Right atrium auricular region (tissue), 2 donors: Measurements from ENCODE around the gene VRK3. TPM values are rescaled to one million over a fixed set of nuclear protein-coding genes. Genes with fewer than 3 reads are reported as not detected.

Experiments
- DNase-seq: peaks from one replicate; pipeline ENCODE4 v3.0.0-alpha.2; 2019; ENCODE audit warnings: low spot score
- H3K27ac ChIP-seq, 2 donors: fragments of 200-600 bp; sonication (generic); 1 replicate in 1 of 2; 2 replicates in 1 of 2; pipeline ENCODE4 v1.5.1; 2016 to 2019
- H3K27me3 ChIP-seq, 2 donors: fragments of 200-600 bp; sonication (generic); one replicate each; pipeline versions ENCODE4 v1.5.1 to v1.6.0; 2017 to 2019
- H3K36me3 ChIP-seq: fragments of 200-600 bp; sonication (generic); one replicate; pipeline ENCODE4 v1.5.1; 2016
- H3K4me1 ChIP-seq, 2 donors: fragments of 200-600 bp; sonication (generic); one replicate each; pipeline versions ENCODE4 v1.5.1 to v1.6.0; 2017 to 2019
- H3K4me3 ChIP-seq, 2 donors: fragments of 200-600 bp; sonication (generic); 1 replicate in 1 of 2; 2 replicates in 1 of 2; pipeline ENCODE4 v1.5.1; 2017 to 2019; ENCODE audit warnings: mild to moderate bottlenecking in 1 of 2, moderate library complexity in 1 of 2
- H3K9me3 ChIP-seq, 2 donors: fragments of 200-600 bp; sonication (generic); one replicate each; pipeline ENCODE4 v1.5.1; 2019
- CTCF ChIP-seq, 2 donors: fragments of 200-600 bp; sonication (generic); IDR thresholded peaks; one replicate each; pipeline ENCODE4 v1.5.1; 2019; ENCODE audit warnings: antibody characterized with exemption in 2 of 2
- total RNA-seq, 2 donors: library from RNA; depleted of rRNA; stranded (reverse); fragments of >200 nt; gene quantifications; one replicate each; pipeline ENCODE4 v1.1.0, GENCODE V29; 2016

VRK3 gene
- total RNA-seq, 2 donors from 2014 or later, result 20.5 to 25.5 TPM

GRCh38 chr19:49977881-49978280 is 47.3 kb downstream of the VRK3 start:
- Histone ChIP-seq H3K4me1 (no peaks in the 10 kb centered on the region), H3K36me3 (peaks cover 36% of the 10 kb centered on the region), H3K27me3 (no peaks in the 10 kb centered on the region), H3K4me3 (no peak overlapping the region), H3K27ac (no peak overlapping the region), H3K9me3 (no peaks in the 10 kb centered on the region)
- no peak for DNase-seq
- TF ChIP-seq CTCF (IDR thresholded peaks at IDR 0.05), result no peak

GRCh38 chr19:49977076-49977475 is 48.1 kb downstream of the VRK3 start:
- H3K27me3 ChIP-seq, result no peaks in the 10 kb centered on the region
- H3K27ac ChIP-seq, result no peak overlapping the region
- TF ChIP-seq CTCF (IDR thresholded peaks at IDR 0.05), result no peak
- no peak for DNase-seq
- peaks cover 0 to 4% of the 10 kb centered on the region in 2 donors for H3K4me1 ChIP-seq
- H3K36me3 ChIP-seq, result peaks cover 36% of the 10 kb centered on the region
- no peak overlapping the region for H3K4me3 ChIP-seq
- no peaks in the 10 kb centered on the region for H3K9me3 ChIP-seq

GRCh38 chr19:49976496-49976895 is 48.7 kb downstream of the VRK3 start:
- H3K27ac ChIP-seq, result no peak overlapping the region
- no peak overlapping the region for H3K4me3 ChIP-seq
- no peak for DNase-seq
- H3K9me3 ChIP-seq, result no peaks in the 10 kb centered on the region
- no peak for TF ChIP-seq CTCF (IDR thresholded peaks at IDR 0.05)
- peaks cover 0 to 8% of the 10 kb centered on the region in 2 donors for H3K4me1 ChIP-seq
- no peaks in the 10 kb centered on the region for H3K27me3 ChIP-seq
- H3K36me3 ChIP-seq, result peaks cover 31% of the 10 kb centered on the region

- Histone ChIP-seq H3K27ac (no peak overlapping the region), H3K4me1 (peaks cover 0 to 8% of the 10 kb centered on the region in 2 donors), H3K36me3 (peaks cover 31% of the 10 kb centered on the region), H3K27me3 (no peaks in the 10 kb centered on the region), H3K9me3 (no peaks in the 10 kb centered on the region), H3K4me3 (no peak overlapping the region)
- TF ChIP-seq CTCF (IDR thresholded peaks at IDR 0.05), result no peak
- no peak for DNase-seq
These were observed 50.1 kb downstream of the VRK3 start for GRCh38 chr19:49975051-49975450.

- Histone ChIP-seq H3K4me1 (peaks cover 0 to 8% of the 10 kb centered on the region in 2 donors), H3K4me3 (no peak overlapping the region), H3K36me3 (peaks cover 31% of the 10 kb centered on the region), H3K9me3 (no peaks in the 10 kb centered on the region), H3K27ac (no peak overlapping the region), H3K27me3 (no peaks in the 10 kb centered on the region)
- TF ChIP-seq CTCF (IDR thresholded peaks at IDR 0.05), result no peak
- DNase-seq, result peak; percentile 59
These were observed 51.2 kb downstream of the VRK3 start for GRCh38 chr19:49973987-49974386.

- Histone ChIP-seq H3K9me3 (no peaks in the 10 kb centered on the region), H3K4me1 (peaks cover 0 to 8% of the 10 kb centered on the region in 2 donors), H3K27me3 (no peaks in the 10 kb centered on the region), H3K27ac (no peak overlapping the region), H3K4me3 (no peak overlapping the region), H3K36me3 (peaks cover 20% of the 10 kb centered on the region)
- TF ChIP-seq CTCF (IDR thresholded peaks at IDR 0.05), result no peak
- DNase-seq, result no peak
These were observed 52.3 kb downstream of the VRK3 start for GRCh38 chr19:49972841-49973240.
